Sigmoid colon (tissue), 7 donors: ENCODE measurements around the gene CDH7. TPM values are rescaled to one million over a fixed set of nuclear protein-coding genes. Genes with fewer than 3 reads are reported as not detected.

ENCODE experiments used
- DNase-seq: peaks from one replicate; pipeline ENCODE4 v3.0.0-alpha.2; 2019
- H3K27ac ChIP-seq, 4 donors: fragments of 200-600 bp; sonication (generic); one replicate each; pipeline ENCODE4 v1.5.1; 2016 to 2019; ENCODE audit warnings: mild to moderate bottlenecking in 1 of 4
- H3K27me3 ChIP-seq, 3 donors: fragments of 200-600 bp; sonication (generic); one replicate each; pipeline ENCODE4 v1.5.1; 2019; ENCODE audit warnings: mild to moderate bottlenecking in 1 of 3
- H3K36me3 ChIP-seq, 4 donors: fragments of 200-600 bp; sonication (generic); one replicate each; pipeline ENCODE4 v1.5.1; 2016 to 2019
- H3K4me1 ChIP-seq, 4 donors: fragments of 200-600 bp; sonication (generic); one replicate each; pipeline ENCODE4 v1.5.1; 2017 to 2019
- H3K4me3 ChIP-seq, 4 donors: fragments of 200-600 bp; sonication (generic); one replicate each; pipeline ENCODE4 v1.5.1; 2017 to 2019; ENCODE audit warnings: mild to moderate bottlenecking in 2 of 4, moderate library complexity in 1 of 4
- H3K9me3 ChIP-seq, 4 donors: fragments of 200-600 bp in 3 of 4; sonication (generic) in 3 of 4; one replicate each; pipeline versions ENCODE4 v1.5.1 to v1.6.1; 2013 to 2019
- CTCF ChIP-seq, 4 experiments: fragments of 450-650 bp in 3 of 4; fragments of 200-600 bp in 1 of 4; IDR thresholded peaks; one replicate each; pipeline ENCODE4 v1.5.1; 2016 to 2019; ENCODE audit warnings: antibody characterized with exemption in 4 of 4, mild to moderate bottlenecking in 3 of 4, moderate library complexity in 2 of 4
- EP300 ChIP-seq, 4 donors: sonication (generic); formaldehyde crosslinking; IDR thresholded peaks; one replicate each; pipeline ENCODE4 v1.6.1; 2017; ENCODE audit warnings: antibody characterized with exemption in 4 of 4
- POLR2A ChIP-seq, 2 donors: fragments of 450-650 bp; IDR thresholded peaks; one replicate each; pipeline ENCODE4 v1.6.1; 2016; ENCODE audit warnings: antibody characterized with exemption in 2 of 2, mild to moderate bottlenecking in 2 of 2, moderate library complexity in 2 of 2
- POLR2AphosphoS5 ChIP-seq, 4 donors: sonication (generic); formaldehyde crosslinking; IDR thresholded peaks; one replicate each; pipeline ENCODE4 v1.6.1; 2017; ENCODE audit warnings: antibody characterized with exemption in 4 of 4
- WGBS, 2 donors: extraction: QIAGEN DNeasy Blood & Tissue Kit; methylation state at CpG; one replicate each; pipeline ENCODE4 v1.1.7; 2013; 5-methylcytosine and 5-hydroxymethylcytosine counted together
- intact Hi-C: fragments of 100-400 bp; cut with DNase I; formaldehyde crosslinking; loops from one replicate; pipeline ENCODE4 v1.15.1; 2023
- polyA plus RNA-seq, 3 donors: library from polyadenylated mRNA; stranded (reverse); fragments of 200-250 nt; gene quantifications; one replicate each; pipeline ENCODE4 v1.2.3, GENCODE V29; 2013
- total RNA-seq, 4 donors: library from RNA; depleted of rRNA; stranded (reverse); fragments of >200 nt; gene quantifications; one replicate each; pipeline ENCODE4 v1.1.0, GENCODE V29; 2016
- donor health status: healthy with polysubstance abuse.
- donor health status: Bipolar disorder and iron deficiency.
- donor health status: healthy.

CDH7 gene
- total and polyA plus RNA-seq, 7 donors: 0.01 TPM; not detected in 6

- Histone ChIP-seq H3K27ac (no peak overlapping the region), H3K36me3 (no peaks in the 10 kb centered on the region), H3K4me3 (no peak overlapping the region), H3K27me3 (no peaks in the 10 kb centered on the region), H3K9me3 (no peaks in the 10 kb centered on the region), H3K4me1 (no peaks in the 10 kb centered on the region)
- intact Hi-C loops: no loop called here
- no peak for TF ChIP-seq EP300 (IDR thresholded peaks at IDR 0.05)
- no peak for TF ChIP-seq CTCF (IDR thresholded peaks at IDR 0.05)
- no peak for TF ChIP-seq POLR2A (IDR thresholded peaks at IDR 0.05)
- no peak for TF ChIP-seq POLR2AphosphoS5 (IDR thresholded peaks at IDR 0.05)
- DNase-seq: no peak
- whole genome bisulfite sequencing, 2 donors: 80 to 81% methylated on average over 3 of the region's 3 CpGs
Observed at GRCh38 chr18:65821911-65822310, 71.1 kb downstream of the CDH7 start.

DNA sequence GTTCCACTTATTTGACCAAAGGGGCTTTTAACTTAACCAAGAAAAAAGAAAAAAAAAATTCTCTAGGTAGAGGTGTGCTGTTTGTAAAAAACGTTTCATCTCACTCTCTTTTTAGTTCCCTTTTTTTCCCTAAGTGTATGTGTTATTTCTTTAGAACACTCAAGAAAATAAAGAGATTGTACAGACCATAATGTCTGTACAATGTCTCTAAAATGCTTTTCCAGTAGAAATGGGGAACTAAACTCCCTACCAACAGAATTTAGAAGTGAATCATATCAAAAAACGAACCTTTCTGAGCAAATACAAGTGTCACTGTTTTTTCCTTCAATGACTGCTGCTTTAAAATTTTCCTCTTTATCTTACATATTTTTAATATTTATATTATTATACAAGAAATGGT is 72.0 kb downstream of the CDH7 start:
- Histone ChIP-seq H3K4me1 (no peaks in the 10 kb centered on the region), H3K4me3 (no peak overlapping the region), H3K27me3 (no peaks in the 10 kb centered on the region), H3K27ac (no peak overlapping the region), H3K36me3 (no peaks in the 10 kb centered on the region), H3K9me3 (no peaks in the 10 kb centered on the region)
- DNase-seq: no peak
- 34% methylated on average over 2 of the region's 2 CpGs for WGBS, 2 donors
- TF ChIP-seq POLR2A (IDR thresholded peaks at IDR 0.05) (no peak), POLR2AphosphoS5 (IDR thresholded peaks at IDR 0.05) (no peak), CTCF (IDR thresholded peaks at IDR 0.05) (no peak), EP300 (IDR thresholded peaks at IDR 0.05) (no peak)
- intact Hi-C loops: no loop called here

- no peaks in the 10 kb centered on the region for H3K36me3 ChIP-seq
- no peaks in the 10 kb centered on the region for H3K27me3 ChIP-seq
- H3K9me3 ChIP-seq: no peaks in the 10 kb centered on the region
- no peaks in the 10 kb centered on the region for H3K4me1 ChIP-seq
- no peak overlapping the region for H3K4me3 ChIP-seq
- intact Hi-C loops: no loop called here
- 97 to 99% methylated on average over 1 of the region's 1 CpG for WGBS, 2 donors
- TF ChIP-seq POLR2AphosphoS5 (IDR thresholded peaks at IDR 0.05): no peak
- TF ChIP-seq EP300 (IDR thresholded peaks at IDR 0.05): no peak
- TF ChIP-seq CTCF (IDR thresholded peaks at IDR 0.05): no peak
- TF ChIP-seq POLR2A (IDR thresholded peaks at IDR 0.05): no peak
- H3K27ac ChIP-seq: no peak overlapping the region
- DNase-seq: no peak
Observed at GRCh38 chr18:65827444-65827843, 76.6 kb downstream of the CDH7 start.

GRCh38 chr18:65835881-65836280 is 85.1 kb downstream of the CDH7 start:
- Histone ChIP-seq H3K27me3 (no peaks in the 10 kb centered on the region), H3K27ac (no peak overlapping the region), H3K4me3 (no peak overlapping the region), H3K9me3 (peaks cover 0 to 4% (median 0%) of the 10 kb centered on the region in 4 donors), H3K4me1 (no peaks in the 10 kb centered on the region), H3K36me3 (no peaks in the 10 kb centered on the region)
- DNase-seq: no peak
- 86% methylated on average over 4 of the region's 4 CpGs for WGBS, 2 donors
- intact Hi-C loops: no loop called here
- TF ChIP-seq EP300 (IDR thresholded peaks at IDR 0.05) (no peak), POLR2AphosphoS5 (IDR thresholded peaks at IDR 0.05) (no peak), CTCF (IDR thresholded peaks at IDR 0.05) (no peak), POLR2A (IDR thresholded peaks at IDR 0.05) (no peak)

- Histone ChIP-seq H3K36me3 (no peaks in the 10 kb centered on the region), H3K4me1 (no peaks in the 10 kb centered on the region), H3K9me3 (no peaks in the 10 kb centered on the region), H3K27me3 (no peaks in the 10 kb centered on the region), H3K4me3 (no peak overlapping the region), H3K27ac (no peak overlapping the region)
- no peak for TF ChIP-seq EP300 (IDR thresholded peaks at IDR 0.05)
- TF ChIP-seq POLR2AphosphoS5 (IDR thresholded peaks at IDR 0.05): no peak
- TF ChIP-seq POLR2A (IDR thresholded peaks at IDR 0.05): no peak
- no peak for TF ChIP-seq CTCF (IDR thresholded peaks at IDR 0.05)
- 88 to 89% methylated on average over 2 of the region's 2 CpGs for WGBS, 2 donors
- intact Hi-C loops: no loop called here
- DNase-seq: no peak
Observed at GRCh38 chr18:65846107-65846506, 95.3 kb downstream of the CDH7 start.
